T-helper 22 cell (primary cell): ENCODE measurements around the gene WDR86.

Experiments
- DNase-seq: peaks from one replicate; pipeline ENCODE4 v3.0.0-alpha.2; 2020; ENCODE audit warnings: low read depth

The WDR86 gene

DNA sequence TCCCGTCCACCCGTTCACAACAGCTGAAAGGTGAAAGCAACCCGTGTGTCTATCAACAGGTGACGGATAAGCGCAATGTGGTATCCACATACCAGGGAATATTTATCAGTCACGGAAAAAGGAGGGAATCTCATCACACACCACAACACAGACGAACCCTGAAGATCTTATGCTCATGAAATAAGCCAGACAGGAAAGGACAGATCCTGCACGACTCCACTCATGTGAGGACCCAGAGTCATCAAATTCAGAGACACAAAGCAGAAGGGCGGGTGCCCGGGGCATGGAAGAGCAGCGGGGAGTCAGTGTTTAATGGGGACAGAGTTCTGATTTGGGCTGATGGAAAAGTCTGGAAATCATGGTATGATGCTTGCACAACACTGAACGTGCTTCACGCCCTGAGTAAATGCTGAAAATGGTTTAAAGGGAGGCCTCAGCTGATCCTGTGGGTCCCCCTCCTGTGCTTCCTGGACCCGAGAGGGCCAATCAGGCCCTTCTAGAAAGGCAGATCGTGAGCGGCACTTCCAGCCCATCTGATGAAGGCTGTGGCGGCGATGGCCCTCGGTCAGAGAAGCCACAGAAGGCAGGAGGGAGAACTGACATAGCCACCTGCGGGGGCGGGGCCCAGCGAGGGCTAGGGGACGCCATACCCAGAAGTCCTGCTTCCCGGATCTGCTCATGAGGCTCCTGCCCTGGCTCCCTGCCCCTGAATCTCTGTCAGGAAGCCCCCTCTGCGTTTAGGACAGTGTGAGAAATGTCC is 19.1 kb downstream of the WDR86 start:
- DNase-seq: no peak

DNA sequence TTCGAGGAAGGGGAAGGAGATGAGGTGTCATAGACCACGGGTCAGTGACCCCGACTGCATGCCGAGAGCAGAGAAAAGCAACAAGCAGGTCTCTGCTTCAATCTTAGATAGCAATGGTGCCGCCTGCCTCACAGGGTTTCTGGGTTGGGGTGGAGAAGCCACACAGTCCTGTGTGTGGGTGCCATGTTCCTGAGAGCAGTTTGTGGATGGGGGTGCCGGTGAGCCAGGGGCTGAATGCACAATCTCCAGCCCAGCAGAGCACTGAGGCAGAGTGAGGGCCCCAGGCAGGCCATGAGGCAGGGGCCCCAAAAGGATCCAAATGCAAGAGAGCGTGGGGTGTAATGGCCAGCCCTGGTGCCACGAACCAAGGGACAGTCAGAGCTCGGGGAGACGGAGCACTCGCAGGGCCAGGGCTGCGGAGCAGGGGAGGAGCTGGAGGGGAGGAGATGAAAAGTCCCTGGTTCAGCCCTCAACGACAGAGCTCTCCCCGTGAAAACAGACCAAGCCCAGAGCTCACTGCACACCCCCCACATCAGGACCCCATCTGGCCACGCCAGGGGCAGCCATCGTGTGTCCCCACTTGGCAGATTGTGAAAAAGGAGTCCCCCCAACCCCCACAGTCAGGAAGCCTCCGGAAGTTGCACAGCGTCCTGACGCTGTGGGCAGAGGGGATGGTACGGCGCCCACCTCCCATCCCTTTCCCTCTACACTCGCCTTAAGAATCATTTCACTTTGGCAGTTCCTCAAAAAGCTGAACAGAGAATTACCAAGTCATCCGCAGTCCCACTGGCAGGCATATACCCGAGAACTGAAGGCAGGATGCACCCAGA is 19.9 kb downstream of the WDR86 start:
- DNase-seq: no peak

DNA sequence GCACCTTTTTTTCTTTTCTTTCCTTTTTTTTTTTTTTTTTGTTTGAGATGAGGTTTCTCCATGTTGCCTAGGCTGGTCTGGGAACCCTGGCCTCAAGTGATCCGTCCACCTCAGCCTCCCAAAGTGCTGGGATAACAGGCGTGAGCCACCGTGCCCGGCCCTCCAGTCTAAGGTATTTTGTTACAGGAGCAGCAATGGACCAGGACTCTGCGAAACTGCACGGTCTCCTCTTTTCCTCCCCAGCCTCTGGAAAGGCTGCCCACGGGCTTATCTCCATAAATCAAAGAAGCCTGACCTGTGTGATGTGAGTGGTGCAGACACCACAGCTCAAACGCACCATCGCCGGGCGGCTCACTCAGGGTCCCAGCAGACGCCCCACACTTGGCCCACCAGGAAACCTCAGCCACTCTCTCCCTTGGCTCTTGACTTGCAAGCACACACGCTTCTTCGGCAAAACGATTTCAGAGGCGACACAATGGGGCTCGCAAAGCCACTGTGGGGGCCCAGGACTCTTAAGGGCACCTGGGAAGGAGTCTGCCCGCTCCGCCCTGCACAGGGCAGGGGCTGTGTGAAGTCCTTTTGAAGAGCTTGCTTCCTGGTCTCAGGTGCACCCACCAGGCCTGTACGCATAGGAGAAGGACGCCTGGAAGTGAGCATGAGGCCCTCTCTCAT is 20.6 kb downstream of the WDR86 start:
- DNase-seq: no peak

DNA sequence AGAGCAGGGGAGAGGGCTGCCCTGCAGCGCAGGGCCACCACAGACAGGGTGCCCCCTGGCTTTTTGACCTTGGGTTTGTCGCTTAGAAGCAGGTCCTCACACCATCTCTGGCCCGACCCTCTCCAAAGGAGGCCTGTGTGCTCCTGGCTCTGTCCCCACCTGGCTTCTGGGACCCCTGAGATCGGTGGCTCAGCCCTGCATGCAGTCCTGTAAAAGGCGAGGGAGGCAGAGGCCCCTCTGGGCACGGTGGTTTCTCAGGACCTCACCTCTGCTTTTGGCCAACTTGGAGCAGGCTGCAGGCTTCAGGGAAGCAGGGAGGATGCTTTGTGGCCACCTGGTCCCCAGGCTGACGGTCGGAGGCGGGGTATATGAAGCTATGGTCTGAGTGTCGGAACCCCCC is 21.4 kb downstream of the WDR86 start:
- no peak for DNase-seq

DNA sequence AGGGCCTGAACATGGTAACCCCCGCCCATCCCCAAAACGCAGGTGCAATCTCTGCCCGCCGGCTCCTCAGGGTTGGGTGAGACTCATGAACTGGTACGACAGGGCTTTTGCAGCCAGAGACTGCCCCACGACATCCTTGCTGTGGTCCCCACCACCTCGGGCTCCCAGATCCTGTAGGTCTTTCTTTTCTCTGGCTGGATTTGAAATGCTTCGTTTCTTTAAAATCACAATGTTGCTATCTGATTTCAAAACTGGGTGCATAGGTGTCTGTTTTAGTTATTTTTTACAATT is 21.9 kb downstream of the WDR86 start:
- no peak for DNase-seq

DNA sequence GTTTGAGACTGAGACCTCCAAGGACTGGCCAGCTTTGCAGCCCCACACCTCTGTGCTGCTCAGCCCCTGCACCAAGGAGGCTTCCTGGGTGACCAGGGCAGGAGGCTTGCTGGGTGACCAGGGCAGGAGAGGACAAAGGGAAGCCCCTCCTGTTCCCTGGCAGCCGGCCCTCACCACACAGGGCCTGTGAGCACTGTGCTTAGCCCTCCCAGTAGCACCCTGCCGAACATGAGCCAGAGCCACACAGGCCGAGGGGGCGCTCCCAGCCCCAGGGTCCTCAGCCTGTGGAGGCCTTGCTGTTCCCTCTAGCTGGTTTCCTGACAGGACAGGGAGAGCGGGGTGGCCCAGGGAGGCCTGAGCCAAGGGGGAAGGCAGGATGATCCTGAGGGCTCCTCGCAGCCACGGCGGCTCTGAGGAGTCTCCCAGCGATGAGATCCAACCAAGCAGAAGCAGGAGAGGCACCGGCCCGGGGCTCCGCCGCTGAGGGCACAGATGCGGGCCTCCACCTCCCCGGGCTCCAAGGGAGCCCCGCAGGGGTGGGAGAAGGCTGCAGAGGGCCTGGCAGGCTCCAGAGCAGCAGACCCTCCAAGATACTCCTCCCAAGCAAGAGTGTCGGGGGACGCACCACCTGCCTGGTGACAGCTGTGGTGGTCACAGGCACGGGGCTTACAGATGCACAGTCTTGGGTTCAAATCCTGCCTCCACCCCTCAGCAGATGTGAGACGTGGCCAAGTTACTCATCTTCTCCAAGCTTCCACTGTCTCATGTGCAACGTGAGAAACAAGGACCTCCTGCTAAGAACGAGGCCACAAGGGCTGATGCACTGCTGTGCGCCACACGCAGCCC is 22.5 kb downstream of the WDR86 start:
- no peak for DNase-seq

DNA sequence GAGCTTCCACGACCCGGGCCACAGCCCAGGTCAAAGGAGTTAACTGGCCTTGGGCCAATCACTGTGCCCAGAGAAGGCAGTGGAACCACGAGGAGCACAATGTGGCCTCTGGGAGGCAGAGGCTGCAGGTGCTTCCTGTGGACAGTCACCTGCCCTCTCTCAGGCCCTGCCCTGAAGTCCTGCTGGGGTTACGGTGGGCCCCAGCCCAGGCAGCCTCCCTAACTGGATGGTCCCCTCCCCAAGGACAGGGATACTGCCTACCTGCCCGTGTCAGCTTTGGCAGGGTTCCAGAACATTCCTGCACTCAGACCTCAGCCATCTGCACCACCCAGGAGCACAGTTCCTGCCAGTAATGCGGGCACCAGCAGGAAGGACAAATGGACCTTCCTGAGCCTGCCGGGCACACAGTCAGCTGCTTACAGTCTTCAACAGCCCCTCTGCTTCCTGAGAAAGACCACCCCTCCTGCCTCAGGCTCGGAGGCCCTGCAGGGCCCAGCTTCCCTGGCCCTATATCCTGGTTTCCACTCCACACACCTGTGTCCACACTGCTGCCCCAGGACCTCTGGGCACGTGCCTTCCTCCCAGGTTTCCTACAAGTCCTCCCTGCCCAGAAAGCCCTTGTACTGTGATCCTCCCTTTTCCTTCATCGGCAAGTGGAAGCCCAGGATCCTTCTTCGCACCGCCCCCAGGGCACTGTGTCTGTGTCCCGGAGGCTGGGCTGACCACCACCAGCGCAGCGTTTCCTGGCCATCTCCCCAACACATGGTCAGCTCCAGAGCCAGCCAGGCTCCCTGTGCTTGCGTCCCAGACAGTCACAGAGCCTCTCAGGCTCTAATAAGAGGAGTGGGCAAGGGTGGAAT is 23.3 kb downstream of the WDR86 start:
- no peak for DNase-seq

DNA sequence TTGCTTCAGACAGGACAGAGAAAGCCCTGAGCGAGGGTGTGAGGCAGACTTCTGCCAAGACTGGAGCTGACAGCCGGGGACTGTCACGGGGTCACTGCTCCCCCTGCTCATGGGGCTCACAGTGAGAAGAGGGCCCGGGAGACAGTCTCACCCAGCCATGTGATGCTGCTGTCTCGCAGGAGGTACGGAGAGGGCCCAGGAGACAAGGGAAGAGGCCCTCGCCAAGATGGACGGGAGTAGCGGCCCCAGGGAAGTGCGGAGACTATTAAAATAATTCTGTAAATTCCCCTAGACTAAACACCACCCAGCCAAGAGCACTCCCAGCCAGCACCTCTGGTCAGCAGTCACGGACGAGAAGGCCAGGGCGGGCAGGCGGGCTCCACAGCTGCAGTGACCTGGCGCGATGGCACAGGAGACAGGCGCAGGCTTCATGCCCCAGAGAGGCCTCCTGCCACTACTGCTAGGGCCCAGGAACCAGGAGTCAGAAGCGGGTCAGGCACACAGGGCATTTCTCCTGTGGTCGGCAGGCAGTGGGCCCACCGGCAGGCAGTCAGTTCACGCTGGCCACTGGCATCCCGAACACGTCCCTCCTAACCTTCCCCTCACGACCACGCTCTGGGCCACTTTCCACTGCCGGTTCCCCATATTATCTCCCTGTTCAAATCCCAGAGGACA is 24.1 kb downstream of the WDR86 start:
- no peak for DNase-seq

DNA sequence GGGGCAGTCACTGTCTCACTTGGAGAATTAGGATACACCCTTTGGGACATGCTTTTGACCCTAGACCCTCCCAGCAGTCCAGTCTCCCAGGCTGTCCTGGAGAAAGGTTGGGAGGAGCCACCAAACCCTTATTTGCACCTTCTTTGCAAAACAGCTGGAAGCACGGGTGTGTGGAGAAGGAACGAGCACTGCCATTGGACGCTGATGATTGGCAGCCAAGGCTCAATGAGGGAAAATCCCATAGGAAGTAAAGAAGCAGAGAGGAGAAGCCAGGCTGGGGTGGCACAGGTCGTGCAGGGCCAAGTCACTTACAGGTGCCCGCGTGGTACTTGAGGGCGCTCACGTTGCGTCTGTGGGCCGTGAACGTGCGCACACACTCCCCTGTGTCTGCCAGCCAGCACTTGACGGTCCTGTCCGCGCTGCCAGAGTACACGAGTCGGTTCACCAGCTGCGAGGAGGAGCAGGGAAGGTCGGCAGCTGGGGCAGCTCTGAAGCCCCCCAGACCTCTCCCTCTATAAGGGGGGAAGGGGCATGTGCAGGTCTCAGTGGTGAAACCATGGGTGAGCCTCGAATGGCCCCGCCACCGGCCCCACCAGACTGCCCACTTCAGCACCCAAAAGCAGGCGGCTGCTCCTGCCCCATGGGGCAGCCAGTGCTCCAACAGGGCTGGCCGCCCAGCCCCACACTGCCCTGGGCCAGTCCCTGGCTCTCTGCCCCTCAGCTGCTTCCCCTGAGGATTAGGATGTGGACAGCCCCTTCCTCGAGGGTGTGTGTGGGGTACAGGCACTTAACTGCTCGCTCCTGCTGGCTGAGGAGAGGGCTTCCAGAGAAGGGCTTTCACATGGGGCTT is 24.8 kb downstream of the WDR86 start:
- DNase-seq: no peak

DNA sequence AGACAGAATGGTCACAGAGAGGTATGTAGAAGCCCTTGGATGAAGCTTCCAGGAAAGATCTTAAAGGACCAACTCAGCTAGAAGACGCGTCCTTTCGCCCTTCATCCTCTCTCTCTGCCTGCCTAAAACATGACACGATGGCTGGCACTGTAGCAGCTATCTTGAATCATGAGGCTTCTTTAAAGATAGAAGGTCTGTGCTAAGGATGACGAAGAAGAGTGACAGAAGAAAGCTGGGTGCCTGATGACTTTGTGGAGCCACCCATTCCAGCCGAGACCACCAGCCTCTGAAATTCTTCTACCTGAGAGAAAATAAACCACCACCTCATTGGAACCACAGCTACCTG is 25.5 kb downstream of the WDR86 start:
- no peak for DNase-seq

DNA sequence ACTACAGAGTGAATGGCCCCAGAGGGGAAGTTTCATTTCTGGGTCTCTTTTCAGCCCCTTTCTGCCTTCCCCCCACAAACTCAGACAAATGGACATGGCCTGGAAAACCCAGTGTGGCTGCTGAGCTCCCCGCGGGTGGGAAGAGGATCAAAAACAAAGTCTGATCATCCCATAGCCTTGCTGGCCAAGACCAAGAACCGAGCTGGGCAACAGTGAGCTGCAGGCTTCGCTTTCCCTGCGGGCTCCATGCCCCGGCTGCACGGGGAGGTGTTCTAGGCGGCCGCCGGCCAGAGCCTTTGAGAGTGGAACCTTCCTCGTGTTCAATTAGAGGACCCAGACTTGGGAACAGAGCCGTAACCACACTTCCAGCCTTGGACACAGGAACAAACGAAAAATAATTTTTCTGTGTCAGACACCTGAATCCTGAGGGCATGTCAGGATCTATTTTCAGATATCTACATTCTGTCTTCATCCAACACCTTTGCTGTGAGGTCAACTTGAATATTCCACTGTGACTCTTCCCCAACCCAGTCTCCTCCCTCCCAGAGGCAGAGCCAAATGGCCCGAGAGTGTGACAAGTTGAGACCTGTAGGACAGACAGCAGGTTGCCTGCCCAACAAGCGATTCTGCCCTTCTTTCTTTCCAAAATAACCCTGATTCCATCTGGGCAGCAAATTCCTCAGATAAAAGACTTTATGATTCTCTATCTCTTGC is 26.0 kb downstream of the WDR86 start:
- no peak for DNase-seq

DNA sequence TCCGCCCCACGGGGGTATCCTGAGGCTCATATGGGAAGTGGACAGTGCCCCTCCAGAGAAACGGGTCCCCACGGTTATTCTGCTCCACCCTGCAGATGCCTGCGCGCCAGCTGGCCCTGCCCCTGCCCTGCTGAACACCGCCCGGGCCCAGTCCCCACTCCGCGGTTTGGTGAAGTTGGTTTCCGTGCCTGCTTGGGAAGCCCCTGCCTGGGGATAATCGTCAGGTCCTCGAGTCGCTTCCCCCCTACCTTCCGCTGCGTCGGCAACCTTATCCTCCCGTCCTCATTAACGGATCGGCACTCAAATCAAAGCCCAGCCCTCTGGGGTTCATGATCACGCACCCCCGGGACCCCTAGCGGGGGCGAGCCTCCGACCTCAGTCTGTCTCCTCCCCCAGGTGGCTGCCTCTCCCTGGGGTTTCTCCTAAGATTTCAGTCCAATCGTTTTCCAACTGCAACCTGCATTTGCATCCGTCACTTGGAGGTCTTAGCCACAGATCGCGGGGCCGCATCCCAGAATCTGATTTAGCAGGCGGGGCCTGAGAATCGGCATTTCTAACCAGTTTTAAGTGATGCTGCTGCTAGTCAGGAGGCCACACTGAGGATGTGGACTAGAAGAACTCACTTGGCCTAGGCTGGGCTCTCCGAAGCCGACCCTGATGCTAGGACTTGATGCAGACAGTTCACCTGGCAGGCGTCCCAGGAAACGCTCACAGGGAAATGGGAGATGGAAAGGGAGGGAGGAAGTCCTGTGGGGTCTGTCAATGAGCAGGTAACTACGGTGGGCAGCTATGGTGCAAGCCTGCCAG is 27.6 kb downstream of the WDR86 start:
- peak; percentile 74 for DNase-seq

DNA sequence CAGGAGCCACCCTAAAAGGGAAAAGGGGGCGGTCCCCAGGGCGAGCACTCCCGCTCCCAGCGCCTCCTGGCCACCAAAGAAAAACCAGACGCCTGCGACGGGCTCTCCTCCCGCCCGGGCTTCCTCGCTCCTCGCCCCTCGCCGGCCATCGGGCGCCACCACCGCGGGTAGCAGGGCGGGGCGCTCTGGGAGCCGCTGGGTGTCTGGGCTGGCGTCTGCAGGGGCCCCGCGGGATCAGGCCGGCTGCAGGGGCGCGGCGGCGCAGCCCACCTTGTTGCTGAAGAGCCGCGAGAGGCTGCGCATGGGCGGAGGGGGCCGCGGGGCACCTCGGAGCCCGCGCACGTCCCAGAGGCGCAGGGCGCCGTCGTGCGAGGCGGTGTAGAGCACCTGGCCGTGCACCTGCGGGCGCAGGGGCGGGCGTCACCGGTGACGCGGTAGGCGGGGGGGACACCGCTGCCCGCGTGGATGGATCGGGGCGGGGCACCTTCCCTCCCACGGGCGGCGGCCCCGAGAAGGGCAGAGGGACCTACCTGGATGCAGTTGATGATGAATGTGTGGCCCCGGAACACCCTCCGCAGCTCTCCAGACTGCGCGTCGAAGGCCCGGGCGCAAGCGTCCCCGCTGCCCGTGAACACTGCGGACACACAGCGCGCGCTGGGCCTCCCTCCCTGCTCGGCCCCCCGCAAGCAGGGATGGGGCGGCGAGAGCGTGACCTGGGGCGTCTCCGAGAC is 28.3 kb downstream of the WDR86 start:
- DNase-seq: peak; percentile 80

DNA sequence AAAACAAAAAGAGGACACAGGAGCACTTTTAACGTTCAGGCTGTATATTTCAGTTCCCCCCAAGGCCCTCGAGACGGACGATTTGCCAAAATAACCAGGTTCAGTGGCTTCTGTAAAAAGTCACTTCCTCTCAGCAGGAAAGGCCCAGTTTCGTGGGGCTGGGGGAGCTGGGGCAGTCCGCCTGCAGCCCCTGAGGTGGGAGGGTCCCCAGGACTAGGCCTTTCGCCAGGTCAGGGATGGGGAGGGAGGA is 28.8 kb downstream of the WDR86 start:
- no peak for DNase-seq

DNA sequence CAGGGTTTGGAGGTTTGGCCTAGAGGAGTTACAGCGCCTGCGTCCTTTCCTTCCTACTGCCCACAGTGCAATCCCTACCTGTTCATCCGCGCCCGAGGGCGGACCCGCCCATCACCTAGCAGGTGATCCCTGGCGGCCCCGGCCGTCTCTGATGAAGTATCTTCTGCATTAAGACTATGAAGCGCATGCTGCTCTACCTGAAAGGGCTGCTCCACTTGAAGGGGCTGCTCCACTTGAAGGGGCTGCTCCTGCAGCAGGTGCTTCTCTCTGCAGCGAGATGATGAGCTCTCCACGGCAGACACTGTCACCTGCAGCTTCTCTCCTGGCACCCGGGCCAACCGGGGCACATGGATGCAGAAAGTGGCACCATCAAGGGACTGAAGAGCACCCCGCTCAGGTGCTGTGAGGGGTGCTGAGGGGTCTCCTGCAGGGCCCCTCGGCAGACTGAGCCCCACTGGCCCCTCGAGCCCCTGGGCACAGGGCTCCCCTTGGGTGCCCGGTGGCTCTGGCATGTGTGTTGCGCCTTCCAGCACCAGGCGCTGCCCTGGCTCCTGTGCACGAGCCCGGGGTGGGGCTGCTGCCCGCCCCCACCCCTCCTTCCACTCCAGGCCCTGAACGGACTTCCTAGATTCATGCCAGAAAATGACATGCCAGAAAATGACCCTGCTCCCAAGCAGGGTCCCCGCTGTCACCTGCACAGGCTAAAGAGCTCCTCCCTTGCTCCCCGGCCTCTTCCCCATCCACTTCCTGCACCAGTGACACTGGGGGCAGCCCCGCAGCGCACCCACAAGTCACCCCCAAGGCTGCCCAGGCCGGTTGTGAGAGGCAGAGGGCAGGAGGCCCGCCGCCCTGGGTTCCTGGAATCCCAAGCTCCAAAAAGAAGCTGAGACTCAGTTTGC is 29.4 kb downstream of the WDR86 start:
- DNase-seq: no peak

DNA sequence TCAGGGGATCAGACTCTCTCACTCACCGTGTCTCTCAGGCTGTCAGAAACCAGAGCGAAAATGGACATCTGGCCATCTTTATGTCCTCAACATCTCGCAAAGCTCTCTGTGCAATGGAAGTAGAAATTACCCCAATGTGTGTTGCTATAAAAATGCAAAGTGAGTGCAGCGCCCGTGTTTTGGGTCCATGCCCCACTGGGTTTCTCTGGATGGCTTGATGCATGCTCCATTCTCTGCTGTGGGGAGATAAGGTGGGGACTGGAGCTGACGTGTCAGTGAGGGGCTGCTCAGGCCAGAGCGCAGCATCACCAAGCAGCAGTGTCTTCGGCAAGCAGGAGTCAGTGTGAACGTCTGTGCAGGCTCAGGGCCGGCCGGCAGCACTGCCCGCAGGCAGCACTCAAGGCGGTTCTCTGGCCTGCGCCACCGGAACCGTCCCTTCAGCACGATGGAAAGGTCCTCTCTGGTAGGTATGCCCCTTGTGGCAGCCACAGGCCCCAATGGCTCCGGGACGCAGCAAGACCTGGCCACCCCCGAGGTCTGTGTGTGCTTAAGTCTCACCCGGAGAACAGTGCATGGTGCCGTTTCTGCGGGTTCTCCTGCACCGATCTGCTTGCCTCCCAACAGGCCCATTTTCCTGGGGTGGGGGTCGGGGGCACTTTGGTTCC is 30.2 kb downstream of the WDR86 start:
- DNase-seq: no peak

DNA sequence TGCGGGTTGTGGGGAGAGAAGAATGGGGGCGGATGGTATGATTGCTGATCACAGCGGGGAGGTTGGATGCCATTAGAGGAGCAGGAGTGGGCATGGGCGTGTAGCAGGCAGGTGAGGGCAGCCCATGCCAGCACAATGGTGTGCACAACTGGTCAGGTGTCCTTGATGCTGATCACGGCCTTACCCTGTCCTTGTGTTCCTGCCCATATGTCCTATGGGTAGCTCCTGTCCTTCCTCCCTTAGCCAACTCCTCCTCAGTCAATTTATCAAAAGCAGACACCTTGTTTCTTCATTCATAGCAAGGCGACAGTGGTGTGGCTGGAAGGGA is 30.7 kb downstream of the WDR86 start:
- DNase-seq: no peak
